T follicular helper cell (primary cell): ENCODE data around the gene TMEM221.
A peak's percentile ranks its signal among the peaks of the same experiment; 100 is the strongest.

Experiments
- DNase-seq: peaks from one replicate; pipeline ENCODE4 v3.0.0-alpha.2; 2020; ENCODE audit warnings: low read depth

Gene TMEM221

DNA sequence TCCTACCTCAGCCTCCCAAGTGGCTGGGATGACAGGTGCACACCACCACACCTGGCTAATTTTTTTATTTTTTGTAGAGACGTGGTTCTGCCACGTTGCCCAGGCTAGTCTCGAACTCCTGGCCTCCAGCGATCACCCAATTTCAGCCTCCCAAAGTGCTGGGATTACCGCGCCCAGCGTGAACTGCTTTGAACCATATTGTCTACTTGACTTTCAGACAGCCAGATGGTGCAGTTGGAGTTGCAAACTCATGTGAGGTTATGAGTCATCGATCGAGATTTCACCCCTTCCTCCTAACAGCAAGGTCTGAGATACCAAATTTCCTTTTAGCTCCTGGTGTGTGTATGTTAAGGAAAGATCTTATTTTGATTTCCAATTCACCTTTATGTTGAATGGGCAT lies 24.6 kb upstream of the TMEM221 start:
- no peak for DNase-seq

DNA sequence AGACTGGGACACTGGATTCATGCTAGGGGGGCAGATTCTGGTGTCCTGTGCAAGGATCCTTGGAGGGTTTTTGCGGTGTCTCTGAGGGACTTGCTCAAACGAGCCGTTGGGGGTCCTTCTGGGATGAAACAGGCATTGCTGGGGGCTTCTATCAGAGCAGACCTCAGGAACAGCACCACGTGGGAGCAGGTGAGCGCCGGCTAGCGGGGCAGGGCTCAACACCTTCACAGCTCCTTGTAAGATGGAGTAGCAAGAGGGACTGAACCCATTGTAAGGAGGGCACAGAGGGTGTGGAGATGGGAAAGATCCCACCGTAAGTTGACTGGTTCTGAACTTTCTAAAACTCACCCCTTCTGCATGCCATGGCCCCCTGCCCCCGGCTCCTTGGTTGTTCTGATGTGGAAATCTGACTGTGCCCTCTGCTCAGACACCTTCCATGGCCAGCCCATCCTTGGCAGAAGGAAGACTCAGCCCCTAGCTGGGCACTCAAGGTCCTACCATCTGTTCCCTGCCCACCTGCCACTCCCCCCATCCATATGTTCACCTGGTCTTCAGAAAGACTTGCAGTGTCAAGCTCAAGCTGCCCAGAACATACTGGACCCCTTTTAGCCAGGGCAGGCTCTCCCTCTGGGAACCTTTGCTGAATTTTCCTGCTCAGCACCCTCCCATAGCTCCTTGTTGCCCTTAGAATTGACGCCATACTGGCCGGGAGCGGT lies 23.1 kb upstream of the TMEM221 start:
- DNase-seq = no peak

DNA sequence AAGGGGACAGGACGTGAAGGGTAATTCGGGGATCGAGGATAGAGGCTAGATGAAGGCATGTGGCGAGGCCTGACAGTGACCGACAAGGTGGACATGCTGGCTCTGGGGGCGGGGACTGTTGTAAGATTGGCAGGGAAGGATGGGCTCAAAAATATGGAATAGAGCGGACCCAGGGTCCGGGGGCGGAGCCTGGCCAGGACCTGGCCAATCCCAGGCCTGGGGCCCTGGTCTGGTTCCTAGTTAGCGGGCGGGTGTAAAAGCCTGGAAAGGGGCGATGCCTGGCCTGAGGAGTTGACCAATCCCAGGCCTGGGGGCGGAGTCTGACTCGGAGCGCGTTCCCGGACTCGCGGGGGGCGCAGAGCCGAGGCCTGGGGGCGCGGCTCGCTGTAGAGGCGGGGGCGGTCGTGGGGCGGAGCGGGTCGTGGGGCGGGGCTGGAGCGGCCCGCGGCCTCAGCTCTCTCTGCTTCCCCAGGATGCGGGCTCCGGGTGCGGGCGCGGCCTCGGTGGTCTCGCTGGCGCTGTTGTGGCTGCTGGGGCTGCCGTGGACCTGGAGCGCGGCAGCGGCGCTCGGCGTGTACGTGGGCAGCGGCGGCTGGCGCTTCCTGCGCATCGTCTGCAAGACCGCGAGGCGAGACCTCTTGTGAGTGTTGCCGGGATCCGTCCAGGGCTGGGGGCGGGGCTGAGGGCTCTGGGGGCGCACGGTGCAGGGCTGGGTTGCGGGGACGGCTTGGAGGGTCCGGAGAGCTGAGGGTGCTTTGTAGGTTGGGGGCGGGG lies 21.8 kb upstream of the TMEM221 start, which contains the start of gene SLC27A1:
SLC27A1 (plus strand) TSS at position 457 of the 774 bp plus-strand sequence; CDS start at position 474, 17 bp downstream.
- DNase-seq = peak; percentile 80

DNA sequence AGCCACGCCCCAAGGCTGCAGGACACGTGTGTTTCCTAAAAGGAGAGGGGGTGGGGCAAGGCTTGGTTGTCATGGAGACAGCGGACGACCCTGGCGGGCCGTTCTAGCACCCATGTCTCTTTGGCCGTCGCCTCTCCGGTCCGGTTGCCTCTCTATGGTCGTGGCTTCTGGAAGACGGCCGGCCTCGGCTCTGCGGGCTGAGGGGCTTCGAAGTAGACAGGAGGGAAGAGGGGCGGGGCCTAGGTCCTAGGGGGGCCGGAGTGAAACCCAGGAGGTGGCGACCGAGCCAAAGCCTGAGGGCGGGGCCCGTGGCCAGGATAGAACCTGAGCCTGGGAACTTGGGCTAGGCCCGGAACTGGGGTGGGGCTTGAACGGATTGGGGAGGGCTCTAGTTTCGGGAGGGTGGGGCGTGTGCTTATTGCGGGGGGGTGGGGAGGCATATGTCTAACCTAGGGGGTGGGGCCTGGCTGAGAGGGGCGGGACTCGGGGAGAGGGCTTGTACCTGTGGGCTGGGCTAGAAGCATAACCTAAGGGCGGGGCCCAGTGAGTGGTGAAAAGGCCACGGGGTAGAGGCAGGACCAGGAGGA lies 21.1 kb upstream of the TMEM221 start:
- DNase-seq = peak; percentile 94

DNA sequence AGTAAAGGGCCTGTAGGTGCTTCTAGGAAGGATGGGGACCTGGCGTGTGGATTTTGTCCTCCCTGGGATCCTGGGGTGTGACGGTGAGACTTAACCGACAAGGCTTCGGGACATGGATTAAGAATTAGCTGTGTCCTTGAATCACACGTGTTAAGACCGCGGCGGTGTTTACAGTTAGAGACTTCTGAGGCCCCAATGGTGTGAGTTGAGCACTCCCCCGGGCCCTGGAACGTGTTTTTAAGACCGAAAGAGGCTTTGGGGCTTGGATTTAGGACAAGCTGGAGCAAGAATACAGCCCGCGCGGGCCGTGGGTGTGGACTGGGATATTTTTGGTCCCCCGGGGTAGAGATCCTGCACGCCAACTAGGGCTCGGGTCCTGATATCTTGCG lies 20.6 kb upstream of the TMEM221 start:
- DNase-seq = no peak

DNA sequence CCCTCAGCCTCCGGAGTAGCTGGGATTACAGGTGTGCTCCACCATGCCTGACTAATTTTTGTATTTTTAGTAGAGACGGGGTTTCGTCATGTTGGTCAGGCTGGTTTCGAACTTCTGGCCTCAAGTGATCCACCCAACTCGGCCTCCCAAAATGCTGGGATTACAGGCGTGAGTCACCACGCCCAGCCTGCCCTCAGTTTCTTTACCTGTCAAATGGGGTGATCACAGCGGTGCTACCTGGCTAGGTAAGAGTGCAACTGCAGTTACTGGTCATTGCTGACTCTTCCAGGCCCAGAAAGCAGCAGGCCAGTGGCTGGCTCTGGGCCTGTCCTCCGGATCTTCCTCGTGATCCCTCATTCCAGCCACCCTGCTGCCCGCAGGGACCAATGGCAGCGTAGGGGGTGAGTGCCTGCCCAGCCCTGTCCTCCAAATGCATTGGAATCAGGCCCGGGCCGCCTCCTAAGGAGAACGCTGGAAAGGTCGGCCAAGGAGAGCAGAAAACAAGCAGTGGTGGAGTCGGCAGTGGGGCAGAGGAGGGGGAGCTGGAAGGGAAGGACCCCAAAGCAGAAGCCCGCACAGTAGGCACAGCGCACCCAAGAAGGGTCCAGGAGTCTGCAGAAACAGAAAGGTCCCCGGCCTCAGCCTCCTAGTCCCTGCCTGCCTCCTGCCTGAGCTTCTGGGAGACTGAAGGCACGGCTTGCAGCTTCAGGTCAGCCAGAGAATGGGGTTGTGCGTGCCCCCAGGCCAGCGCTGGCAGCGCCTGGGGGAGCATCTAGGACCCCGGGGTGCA lies 20.0 kb upstream of the TMEM221 start:
- DNase-seq = no peak

DNA sequence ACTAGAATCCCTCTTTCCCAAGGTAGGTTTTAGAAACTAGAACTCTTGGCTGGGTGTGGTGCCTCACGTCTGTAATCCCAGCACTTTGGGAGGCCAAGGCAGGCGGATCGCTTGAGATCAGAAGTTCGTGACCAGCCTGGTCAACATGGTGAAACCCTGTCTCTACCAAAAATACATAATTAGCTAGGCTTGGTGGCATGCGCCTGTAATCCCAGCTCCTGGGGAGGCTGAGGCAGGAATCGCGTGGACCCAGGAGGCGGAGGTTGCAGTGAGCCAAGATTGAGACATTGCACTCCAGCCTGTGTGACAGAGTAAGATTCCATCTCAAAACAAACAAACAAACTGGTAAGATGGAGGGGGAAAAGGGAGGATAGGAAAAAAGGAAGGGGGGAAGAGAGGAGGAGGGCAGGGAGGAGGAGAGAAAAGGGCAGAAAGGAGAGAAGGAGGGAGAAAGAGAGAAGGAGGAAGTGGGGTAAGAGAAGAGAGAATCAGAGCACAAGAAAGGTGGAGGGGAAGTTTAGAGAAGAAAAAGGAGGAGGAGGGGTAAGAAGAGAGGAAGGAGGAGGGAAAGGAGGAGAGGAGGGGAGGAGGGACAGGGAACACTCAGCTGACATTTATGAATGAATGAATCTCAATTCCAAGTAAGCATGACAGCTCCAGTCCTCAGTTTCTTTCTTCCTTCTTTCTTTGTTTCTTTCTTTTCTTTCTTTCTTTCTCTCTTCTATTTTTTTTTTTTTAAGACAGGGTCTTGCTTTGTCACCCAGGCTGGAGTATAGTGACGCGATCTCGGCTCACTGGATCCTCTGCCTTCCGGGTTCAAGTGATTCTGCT lies 19.2 kb upstream of the TMEM221 start:
- no peak for DNase-seq

- DNase-seq = no peak
Measured at GRCh38 chr19:17466487-17466850, 18.0 kb upstream of the TMEM221 start.

GRCh38 chr19:17460372-17461230 lies 12.1 kb upstream of the TMEM221 start, which contains the start of gene NXNL1:
Gene NXNL1 (minus strand): TSS chr19:17460926. CDS start chr19:17460869, 57 bp downstream.
- DNase-seq = no peak

DNA sequence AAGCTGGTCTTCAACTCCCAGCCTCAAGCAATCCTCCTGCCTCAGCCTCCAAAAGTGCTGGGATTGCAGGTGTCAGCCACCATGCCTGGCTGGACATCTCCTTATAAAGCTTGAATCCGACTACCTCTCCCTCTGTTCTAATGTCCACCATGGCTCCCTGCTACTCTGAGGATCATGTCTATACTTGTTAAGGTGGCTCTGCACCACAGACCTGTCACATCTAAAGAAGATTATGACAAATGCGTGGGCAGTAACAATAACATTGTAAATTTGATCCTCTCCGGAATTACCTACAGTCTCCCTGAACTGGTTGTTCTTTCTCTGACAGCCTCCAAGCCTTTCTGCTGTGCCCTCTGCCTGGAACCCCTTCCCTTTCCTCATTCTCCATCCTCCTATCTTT lies 10.5 kb upstream of the TMEM221 start:
- no peak for DNase-seq

DNA sequence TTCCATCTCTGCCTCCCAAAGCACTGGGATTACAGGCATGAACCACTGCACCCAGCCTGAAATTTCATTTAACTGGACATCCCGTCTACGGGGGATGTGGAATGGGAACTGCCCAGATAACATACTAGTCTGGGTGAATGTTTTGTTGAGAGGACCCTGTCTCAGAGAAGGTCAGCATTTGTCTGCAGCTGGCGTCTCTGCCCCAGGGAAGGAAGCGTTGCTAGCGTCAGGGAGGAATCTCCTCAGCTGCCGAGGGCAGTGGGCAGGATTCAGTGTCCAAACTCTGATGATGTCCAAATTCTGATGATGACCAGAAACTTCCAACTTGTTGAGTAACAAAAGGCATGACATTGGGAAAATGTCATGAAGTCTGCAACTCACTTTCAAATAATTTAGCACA lies 9.1 kb upstream of the TMEM221 start:
- DNase-seq = no peak

DNA sequence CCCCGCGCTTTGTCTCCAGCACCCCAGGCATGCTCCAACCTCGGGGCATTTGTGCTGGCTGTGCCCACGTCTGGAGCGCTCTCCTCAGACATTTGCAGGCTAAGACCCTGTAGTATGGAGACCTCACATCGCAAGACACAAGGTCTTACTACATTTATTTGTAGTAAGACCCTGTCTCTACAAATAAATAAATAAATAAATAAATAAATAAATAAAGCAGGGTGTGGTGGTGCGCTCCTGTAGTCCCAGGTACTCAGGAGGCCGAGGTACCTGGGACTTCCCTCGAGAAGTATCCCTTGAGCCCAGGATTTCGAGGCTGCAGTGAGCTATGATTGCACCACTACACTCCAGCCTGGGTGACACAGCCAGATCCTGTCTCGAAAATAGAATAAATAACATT lies 7.7 kb upstream of the TMEM221 start:
- no peak for DNase-seq

DNA sequence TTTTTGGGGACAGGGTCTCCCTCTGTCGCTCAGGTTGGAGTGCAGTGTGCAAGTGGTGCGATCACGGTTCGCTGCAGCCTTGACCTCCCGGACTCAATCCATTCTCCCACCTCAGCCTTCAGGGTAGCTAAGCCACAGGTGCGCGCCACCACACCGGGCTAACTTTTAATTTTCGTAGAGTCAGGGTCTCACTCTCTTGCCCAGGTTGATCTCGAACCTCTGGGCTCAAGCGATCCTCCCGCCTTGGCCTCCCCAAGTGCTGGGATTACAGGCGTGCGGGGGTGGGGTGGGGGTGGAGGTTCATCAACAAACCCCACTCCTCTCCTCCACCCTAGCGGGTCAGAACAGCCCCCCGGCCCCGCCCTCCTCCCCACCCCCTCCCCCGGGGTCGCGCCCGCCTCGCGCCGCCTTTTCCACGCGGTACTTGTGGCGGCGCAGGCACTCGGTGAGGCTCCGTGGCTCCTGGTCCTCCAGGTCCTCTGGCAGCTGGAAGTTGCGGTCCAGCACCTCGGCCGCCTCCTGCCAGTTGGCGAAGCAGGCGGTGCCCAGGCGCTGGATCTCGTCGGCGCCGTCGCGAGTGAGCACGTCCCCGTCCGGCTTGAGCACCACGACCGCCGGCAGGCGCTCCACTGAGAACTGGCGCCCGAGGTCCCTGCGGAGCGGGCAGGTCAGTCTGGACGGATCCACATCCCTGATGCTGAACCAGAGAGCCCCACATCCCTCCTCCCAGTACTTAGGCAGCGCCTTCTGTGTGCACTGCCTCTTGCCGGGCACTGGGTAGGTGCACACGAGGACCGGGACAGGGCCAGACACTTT lies 7.0 kb upstream of the TMEM221 start:
- no peak for DNase-seq

- DNase-seq = no peak
Measured at GRCh38 chr19:17454576-17455071, 6.2 kb upstream of the TMEM221 start.

DNA sequence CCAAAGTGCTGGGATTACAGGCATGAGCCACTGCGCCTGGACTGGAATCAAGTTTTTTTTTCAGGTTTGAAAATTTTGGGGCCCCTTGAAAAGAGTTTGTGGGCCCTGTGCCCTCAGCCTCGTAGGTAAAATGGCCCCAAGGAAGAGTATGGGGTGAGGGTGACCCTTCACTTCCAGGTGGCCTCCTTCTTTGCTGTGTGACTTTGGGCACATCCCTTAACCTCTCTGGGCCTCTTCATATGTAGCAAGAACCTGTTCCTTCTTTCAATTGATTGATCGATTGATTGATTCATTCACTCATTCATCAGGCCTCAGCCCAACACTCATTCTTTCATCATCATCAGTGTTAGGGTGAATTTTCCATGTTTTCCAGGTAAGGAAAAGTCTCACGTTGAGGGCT lies 3.4 kb upstream of the TMEM221 start:
- DNase-seq = no peak

DNA sequence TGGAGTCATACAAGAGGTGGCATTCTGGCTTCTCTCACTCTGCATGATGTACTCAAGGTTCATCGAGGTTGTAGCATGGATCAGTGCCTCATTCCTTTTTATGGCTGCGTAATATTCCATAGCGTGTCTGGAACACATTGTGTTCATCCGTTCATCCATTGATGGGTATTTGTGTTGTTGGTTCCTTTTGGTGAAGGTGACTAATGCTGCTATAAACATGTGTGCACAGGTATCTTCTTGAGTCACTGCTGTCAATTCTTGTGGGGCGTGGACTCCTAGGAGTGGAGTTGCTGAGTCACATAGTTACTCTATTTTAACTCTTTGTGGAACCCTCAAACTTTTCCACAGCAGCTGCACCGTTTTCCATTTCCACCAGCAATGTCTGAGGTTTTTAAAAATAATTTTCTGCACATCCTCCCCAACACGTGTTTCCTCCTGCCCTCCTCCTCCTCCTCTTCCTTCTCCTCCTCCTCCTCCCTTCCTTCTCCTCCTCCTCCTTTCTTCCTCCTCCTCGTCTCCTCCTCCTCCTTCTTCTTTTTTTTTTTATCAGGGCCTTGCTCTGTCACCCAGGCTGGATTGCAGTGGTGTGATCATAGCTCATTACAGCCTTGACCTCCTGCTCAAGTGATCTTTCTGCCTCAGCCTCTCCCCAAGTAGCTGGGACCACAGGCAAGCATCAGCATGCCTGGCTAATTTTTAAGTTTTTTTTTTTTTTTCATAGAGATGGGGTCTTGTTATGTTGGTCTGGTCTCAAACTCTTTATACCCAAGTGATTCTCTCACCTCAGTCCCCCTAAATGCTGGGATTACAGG lies 2.0 kb upstream of the TMEM221 start:
- DNase-seq = no peak

DNA sequence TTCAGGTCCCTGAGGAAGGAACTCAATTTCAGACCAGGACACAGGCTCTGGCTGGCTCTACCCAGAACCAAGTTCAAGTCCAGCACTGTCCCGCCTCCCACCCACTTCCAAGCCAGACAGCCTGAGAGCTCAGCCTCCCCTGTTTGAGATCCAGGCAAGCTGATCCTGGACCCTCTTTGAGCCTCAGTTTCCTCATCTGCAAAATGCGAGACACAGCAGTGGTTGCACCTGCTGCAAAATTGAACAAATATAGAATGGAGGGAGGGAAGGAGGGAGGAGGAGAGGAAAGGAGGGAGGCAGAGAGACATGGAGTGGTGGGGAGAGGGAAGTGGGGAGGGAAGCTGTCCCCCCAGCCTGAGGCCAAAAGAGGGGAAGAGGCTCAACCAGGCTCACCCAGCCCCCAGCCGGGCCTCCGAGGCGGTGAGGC lies 751 bp downstream of the TMEM221 start:
- DNase-seq = no peak

GRCh38 chr19:17445526-17446165 lies 2.8 kb downstream of the TMEM221 start:
- no peak for DNase-seq
